Stimulated activated CD8-positive, alpha-beta memory T cell treated with anti-CD3 and anti-CD28 coated beads, Interleukin-7, amount 100 ng/mL, for 24 hours (primary cell): ENCODE measurements around the gene MYH7.

Experiments used
- DNase-seq: peaks from one replicate; pipeline ENCODE4 v3.0.0-alpha.2; 2020; ENCODE audit warnings: low read depth

Gene MYH7

DNA sequence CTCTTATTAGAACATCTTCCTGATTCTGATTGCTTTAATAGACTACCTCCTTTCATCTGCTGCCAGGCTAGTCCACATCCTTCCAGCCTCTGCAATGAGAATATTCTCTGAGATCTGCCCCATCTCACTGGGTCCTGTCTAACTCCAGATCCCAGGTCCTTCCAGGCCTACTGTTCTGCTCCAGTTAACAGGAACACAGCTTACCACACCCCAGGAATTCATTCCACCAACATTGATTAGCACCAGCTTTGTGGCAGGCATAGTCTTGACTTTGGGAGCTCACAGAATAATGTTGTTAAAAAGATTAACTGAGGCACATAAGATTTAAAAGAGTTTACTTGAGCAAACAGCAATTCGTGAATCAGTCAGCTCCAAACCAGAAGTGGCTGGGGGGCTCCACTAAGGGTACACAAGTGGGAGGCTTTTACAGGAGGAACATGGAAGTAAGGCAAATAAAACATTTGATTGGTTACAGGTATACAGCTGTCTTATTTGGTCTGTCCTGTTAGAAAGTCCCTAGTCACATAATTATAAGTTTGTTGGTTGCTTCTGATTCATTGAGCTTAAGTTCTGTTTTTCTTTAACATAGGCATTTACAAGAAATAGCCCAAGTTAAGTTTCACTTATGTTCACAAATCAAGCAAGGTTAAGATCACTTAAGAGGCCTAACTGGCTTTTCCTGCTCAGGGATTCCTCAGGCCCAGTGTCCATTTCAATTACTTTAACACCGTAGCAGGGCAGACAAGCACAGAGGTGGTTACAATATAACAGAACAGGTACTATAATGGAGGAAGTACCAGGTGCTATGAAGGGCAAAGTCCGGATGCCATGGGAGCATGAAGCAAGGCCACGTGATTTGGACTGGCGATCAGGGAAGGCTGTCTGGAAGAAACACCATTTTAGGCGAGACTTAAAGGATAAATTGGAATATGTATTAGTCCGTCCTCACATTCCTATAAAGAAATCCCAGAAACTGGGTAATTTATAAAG is 12.2 kb upstream of the MYH7 start:
- no peak for DNase-seq

DNA sequence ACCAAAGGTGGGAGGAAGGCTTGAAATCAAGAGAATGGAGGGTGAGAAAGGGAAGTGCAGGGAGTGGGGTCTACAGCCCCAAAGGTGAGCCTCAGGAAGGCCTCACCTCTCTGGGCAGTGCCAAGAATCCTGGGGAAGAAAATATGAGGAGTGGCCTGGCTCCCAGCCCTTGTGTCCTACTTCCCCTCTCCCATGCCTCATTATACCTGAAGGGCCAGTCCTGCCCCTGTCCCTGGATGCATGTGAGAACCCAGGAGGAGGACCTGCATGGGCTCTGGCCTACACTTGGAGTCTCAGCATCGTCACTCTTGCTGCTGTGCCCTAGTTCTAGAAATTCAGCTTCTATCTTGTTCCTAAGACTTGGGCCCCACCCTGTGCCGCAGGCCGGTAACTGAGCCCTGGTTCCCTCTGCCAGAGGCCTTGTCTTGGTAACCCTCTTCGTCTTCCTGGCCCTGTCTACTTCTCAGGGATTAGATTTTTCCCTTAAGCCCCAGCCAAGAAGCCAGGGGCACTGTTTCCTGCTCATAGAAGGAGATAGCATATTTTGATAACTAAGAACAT is 10.9 kb upstream of the MYH7 start:
- no peak for DNase-seq

DNA sequence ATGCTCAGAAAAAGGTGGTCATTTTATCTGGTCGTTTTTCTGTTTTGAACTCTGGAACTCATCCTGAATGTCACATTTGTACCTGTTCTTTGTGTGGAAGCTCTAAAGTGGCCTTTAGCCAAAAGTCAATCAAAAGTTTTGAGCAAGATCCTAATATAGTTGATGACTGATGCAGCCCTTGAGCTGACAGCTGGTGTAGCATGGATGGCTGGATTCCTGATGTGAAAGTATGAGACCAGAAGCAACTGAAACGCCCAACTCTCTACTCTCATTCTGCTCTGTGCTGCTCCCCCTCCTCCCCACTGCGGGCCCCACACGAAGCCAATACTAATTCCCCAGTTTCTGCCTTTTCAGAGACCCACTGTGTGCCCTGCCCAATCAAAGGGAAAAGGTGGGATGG is 10.3 kb upstream of the MYH7 start:
- DNase-seq, result no peak

DNA sequence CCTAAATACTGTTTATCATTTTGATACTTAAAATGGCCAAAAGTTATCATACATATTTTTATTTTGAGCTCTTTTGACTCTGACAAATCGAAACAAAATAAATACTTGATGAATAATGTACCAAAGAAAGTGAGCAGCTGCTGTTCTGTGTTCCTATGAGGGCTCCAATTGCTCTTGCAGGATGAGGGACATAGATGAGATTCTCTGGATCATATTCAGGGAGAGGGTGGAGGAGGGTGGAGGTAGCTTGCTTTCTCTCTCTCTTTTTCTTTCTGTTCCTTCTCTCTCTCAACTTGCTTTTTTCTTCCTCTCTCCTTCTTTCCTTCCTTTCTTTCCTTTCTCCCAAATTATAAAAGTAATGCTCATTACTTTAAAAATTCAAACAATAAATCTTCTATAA is 8.9 kb upstream of the MYH7 start:
- no peak for DNase-seq

DNA sequence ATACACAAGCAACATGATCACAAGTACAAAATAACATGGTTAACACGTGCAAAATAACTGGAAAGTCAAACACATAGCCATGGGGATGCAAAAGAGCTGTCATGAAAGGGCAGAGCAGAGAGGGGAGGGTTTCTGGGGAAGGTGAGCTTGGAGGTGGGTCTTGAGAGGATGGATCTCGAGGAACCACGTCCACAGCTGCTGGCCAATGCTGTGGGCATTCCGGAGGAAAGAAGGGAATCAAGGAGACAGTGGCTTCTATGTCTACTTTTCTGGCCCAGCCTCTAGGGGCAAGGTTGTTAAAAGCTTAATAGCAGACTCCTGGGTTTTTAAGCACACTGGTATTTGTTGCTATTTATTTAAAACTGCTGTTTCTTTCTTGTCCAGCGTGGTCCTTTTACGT is 8.4 kb upstream of the MYH7 start:
- DNase-seq, result no peak

DNA sequence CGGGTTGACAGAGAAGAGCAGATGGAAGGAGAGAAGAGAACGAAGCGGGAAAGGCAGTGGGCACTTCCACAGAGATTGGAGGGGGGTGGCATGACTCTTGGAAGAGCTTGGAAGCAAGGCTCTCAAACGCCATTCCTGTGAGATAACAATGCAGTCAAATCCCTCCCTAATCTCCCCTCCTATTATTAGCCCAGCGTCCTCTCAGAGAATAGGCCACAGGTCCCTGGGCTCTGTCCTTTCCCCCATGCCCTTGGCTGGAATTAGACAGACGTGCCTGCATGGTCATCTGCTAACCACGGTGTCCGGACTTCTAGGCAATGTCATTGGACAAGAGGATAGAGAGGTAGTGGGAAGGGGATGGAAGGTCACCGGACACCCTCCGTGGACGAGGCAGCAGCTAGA is 8.0 kb upstream of the MYH7 start:
- no peak for DNase-seq

DNA sequence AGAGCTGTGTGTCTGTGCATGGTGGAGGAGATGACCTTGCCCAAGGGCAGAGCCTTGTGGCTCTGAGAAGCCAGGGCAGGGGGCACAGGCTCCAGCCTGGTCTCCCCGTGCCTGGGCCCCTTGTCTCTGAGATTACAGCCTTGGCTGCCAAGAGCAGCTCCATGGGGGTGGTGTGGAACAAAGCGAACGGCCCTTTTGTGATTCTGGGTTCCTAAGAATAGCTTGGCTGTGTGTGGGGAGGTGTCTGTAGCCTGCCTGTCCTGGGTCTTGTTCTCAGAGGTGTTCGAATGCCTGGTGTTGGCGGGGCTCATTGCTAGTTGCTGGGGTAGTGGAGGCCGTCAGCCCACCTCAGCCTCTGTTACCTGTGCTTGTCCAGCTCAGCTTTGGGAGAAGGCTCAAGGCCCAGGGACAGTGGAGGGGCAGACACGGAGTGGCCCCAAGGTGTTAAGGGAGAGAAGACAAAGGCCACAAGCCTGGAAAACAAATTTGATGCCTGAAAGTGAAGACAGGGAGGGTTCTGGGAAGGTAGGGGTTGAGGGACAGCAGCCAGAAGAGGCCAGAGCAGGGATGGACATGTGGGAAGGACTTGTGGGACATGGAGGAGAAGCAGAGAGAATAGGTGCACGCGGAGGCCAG is 7.4 kb upstream of the MYH7 start:
- no peak for DNase-seq

DNA sequence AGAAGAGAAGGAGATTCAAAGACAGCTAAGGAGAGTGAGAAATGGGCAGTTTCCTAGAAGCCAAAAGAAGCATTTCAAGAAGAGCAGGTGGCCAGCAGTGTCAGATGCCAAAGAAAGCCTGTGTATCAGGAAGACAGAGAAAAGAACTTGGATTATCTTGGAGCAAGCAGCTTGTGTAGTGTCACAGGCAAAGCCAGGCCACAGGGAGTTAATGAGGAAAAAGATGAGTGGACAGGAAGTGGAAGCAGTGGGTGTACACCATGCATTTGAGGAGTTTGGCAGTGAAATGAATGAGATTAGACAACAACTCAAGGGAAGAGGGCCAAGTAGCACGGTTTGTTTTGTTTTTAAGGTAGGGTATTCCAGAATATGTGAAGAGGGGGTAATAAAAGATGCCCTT is 5.6 kb upstream of the MYH7 start:
- DNase-seq, result no peak

DNA sequence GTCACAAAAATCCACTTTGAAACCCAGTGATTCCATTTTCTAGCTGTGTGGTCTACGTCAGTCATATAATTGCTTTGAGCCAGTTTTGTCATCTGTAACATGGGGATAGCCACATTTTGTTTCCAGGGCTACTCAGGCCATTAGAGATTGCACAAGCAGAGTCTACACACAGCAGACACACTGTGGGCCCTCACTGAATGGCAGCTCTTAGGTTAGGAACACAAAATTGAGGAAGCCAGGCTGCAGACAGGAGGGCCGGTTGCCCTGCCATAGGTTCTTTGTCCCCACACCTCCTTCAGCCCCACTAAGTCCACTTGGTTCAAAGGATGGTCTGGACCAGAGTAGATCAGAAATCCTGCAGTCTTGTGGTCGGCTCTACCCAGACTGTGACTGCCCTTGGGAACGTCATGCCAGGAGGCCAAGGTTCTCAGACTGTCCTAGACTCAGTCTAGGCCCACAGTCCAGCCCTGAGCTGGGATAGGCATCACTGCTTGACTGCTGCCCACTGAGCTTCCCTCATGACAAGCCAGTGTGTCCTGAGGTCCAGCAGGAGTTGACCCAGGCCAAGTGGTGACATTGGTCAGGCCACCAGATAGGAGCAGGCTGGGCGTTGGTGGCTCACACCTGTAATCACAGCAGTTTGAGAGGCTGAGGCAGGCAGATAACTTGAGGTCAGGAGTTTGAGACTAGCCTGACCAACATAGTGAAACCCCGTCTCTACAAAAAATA is 3.8 kb upstream of the MYH7 start:
- no peak for DNase-seq

DNA sequence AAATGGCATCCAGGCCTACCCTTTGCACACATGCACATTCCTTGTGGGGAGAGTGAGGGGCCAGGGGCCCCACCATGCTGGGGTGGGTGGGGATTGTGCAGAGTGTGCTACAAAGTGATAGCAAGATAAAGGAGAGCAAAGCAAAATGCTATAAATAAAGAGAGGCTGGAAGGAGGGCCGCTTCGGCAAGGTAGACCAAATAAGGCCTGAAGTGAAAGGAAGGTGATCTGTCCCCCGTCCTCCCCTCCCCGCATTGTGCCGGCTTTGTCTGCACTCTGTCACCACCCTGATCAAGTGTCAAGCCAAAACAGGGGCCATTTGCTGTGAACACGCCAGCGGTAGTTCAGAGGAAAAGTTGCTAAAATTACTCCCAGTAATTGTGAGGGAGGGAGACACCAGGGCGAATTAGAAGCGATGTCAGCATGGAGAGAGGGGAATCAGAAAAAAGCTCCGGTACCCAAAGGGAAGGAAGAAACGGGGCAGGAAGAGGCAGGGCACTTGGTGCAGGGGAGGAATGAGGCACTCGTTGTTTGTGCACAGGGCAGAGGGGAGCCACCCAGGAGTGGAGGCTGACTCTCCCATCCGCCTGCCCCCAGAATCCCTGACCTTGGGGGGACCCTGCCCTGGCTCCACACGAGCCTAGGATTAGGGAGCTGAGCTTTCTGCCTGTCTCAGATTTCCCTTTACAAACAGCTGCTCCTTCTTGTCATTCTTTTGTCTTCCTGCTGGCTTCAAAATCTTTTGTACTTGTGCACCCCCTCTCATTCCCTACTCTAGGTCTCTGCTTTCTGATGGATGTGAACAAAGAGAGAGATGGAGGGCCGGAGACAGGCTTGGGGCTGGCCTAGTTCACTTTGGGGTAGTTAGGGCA is 2.9 kb upstream of the MYH7 start:
- DNase-seq, result no peak

DNA sequence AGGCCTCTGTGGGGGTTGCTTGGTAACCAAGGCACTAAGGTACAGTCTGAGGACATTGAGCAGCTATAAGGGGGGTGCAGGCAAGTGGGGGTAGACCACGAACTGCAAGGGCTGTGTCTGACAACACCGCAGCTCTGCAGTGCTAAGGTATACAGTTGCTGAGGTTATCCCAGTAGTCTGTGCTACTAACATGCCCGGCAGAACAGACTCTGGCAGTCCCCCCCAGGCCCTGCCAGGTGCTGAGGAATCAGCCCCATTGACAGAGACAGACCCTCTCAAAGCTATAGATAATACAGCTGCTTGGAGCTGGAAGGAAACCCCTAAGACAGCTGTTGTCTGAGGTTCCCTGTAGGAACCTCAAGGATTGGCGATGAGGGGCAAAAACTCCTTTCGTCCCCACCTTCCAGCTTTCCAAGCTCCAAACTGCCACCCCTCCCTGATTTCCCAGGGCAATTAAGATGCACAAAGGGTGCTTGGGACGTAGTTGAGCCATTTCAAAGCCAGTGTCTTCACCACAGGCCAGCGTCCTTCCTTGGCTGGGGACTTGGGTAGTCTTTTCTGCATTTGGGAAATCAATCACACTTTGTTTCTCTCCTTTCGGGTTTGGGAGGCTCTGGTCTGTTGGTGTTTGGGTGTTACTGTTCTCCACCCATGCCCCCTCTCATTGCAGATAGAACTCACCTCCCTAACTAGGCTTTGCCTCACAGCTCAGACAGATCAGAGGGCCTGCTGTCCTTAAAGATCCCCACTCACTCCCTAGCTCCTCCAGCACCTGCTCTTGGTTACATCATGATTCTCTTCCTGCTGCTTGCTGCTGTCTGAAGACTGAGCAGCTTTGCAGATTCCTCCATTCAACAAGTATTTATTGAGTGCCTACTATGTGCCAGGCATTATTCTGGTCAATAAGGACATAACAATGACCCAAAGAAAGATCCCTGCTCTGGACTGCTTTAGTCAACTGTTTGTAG is 2.0 kb upstream of the MYH7 start:
- DNase-seq, result no peak

DNA sequence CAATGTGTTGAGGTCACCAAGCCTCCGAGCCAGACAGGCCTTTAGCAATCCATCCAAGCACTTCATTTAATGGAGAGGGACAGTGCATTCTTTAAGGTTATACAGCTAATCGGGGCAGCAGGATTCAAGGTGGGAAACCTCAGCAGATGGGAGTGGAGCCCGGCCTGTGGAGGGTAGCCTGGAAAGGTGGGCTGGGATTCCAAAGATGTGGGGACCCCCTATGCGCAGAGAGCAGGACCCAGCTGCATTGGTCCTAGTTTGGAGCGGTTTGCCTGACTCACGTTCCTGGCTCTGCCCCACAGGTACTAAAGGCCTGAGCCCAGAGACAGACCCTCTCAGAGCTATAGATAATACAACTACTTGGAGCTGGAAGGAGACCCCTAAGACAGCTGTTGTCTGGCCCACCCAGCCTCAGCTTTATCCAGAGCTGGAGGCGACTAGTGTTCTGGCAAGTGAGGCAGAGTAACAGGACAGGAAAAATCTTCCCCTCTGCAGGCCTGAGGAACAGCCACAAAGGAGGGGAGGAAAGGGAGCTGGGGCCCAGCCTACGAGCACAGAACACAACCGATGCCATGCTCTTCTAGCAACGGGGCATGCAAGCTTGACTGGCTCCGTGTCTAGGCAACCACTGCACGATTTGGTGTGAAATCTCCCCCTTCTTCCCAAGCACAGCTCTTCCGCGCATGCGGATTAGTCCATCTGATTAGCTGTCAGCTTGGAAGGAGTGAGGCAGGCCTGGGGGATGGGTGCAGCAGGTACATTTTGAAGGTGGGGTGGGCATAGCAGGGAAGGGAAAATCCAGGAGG is 1.1 kb upstream of the MYH7 start:
- no peak for DNase-seq

DNA sequence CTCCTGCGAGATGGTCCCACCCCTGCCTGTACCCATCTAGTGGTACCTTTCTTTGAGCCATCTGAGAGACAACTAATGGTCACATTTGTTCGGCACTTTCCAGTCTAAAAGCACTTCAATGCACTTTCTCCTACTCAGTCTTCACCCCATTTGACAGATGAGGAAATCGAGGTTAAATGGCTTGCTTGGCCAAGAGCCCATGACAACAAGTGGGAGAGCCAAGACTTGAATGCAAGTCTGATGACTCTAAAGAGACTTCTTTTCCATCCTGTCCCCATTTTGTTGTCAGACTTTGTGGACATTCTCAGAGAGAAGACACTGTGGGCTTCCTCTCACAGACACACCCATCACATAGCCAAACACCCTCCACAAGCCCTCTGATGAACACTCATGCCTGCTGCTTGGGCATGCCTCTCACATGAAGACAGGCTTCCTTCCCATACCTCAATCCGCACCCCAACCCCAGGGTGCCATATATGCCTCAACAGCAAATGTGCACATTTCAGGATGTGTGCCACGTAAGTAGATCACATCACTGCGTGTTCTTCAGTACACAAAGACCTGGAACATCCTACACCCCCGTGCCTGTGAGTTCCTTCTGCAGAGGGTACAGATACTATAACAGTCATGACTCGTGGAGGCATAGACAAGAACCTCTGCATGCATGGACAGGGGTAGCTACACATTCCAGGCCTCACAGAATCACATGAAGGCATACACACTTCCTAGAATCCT is 805 bp downstream of the MYH7 start:
- DNase-seq, result no peak

DNA sequence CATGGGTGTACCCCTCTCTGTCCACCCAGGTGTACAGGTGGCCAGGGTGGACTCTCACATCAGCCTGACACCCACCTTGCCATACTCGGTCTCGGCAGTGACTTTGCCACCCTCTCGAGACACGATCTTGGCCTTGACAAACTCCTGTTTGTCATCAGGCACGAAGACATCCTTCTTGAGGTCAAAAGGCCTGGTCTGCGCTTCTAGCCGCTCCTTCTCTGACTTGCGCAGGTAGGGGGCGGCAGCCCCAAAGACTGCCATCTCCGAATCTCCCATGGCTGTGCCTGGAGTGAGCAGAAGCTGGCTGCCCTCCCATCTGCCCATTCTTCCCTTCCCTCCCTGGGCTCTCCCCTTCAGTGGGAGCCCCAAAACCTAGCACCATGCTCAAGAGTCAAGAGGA is 2.0 kb downstream of the MYH7 start:
- DNase-seq, result no peak

DNA sequence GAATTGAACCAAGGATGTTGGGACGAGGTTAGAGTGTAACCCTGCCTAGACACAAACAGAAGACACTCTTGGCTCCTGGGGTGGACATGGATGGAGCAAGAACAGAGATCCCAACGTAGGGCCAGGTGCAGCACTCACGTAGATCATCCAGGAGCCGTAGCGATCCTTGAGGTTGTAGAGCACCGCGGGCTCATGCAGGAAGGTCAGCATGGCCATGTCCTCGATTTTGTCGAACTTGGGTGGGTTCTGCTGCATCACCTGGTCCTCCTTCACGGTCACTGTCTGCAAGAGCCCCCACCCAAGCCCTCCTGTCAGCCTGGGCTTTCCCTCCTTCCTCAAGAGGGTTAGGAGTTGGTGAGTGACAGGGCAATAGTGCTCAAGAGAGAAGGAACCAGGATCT is 2.5 kb downstream of the MYH7 start:
- no peak for DNase-seq

DNA sequence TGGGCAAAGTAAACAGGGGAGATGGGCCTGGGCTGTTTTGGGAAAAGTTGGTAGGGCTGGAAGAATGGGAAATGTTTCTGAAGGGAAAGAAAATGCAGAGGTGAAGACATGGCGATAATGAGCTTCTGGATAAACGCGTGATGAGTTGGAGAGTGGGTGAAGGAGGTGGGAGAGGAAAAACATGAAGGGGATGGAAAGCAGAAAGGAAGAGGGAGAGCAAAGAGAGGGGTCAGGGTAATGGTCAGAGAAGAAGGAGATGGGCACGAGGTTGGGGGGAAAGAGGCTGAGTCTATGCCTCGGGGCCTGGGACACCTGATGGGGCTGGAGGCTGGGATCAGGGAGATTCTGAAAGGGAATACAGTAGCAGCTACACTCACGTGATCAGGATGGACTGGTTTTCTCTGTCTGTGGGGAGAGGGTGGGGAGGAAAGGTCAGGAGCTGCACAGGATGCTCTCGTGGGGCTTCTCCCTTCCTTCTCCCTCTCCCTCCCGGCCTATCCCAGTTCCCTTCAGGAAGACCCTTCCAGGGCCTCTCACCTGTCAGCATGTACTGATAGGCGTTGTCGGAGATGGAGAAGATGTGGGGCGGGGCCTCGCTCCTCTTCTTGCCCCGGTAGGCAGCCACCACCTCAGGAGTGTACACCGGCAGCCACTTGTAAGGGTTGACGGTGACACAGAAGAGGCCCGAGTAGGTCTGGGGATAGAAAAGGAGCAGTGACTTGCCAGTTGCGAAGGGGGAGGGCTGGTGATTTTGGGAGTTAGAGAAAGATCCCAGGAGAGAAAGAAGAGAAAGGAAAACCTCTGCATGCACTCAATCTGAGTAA is 3.1 kb downstream of the MYH7 start:
- no peak for DNase-seq

DNA sequence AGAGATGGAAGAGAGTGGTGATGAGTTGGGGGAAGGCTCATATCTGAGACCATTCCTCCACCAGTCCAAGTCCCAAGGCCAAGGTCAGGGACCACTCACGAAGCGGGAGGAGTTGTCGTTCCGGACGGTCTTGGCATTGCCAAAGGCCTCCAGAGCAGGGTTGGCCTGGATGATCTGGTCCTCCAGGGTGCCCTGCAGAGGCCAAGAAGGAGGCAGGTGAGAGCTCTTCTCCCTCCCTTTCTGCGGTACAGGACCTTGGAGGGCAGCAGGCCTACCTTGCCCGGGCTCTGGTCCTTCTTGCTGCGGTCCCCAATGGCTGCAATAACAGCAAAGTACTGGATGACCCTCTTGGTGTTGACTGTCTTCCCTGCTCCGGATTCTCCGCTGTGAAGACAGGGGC is 4.0 kb downstream of the MYH7 start:
- DNase-seq, result no peak

DNA sequence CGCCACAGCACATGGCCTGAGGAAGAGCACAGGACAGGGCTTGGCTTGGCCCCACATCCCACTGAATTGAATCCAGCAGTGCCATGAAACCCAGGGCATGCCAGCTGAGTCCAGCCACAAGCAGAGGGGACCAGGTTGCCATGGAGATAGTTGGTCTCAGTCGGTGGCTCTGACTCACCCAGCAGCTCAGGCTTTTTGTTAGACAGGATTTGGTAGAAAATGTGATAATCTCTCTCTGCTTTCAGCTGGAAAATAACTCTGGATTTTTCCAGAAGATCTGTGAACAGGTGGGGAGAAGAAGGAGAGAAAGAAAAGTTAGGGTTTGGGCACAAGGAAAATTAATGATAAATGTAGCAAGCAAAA is 4.8 kb downstream of the MYH7 start:
- no peak for DNase-seq
